HG03442 (cell line): ENCODE results near the gene TNFRSF4.

ENCODE experiments used
- ATAC-seq: cut with Tn5 transposase; IDR thresholded peaks from one replicate; pipeline ENCODE4 v1.9.1; 2021; ENCODE audit warnings: mild to moderate bottlenecking, moderate library complexity; ENCODE audit not compliant: unreplicated experiment

Gene TNFRSF4

GRCh38 chr1:1171161-1171545 is 42.8 kb downstream of the TNFRSF4 start:
- ATAC-seq = no peak

GRCh38 chr1:1170215-1171091 is 43.5 kb downstream of the TNFRSF4 start:
- ATAC-seq = no peak

GRCh38 chr1:1169429-1170214 is 44.3 kb downstream of the TNFRSF4 start:
- no peak for ATAC-seq

GRCh38 chr1:1168451-1169411 is 45.2 kb downstream of the TNFRSF4 start:
- ATAC-seq = no peak

GRCh38 chr1:1167841-1168450 is 46.0 kb downstream of the TNFRSF4 start:
- ATAC-seq = no peak

- ATAC-seq = no peak
These were observed 46.5 kb downstream of the TNFRSF4 start for GRCh38 chr1:1167398-1167821.

GRCh38 chr1:1166642-1167397 is 47.1 kb downstream of the TNFRSF4 start:
- no peak for ATAC-seq

GRCh38 chr1:1165900-1166421 is 48.0 kb downstream of the TNFRSF4 start:
- ATAC-seq = no peak

GRCh38 chr1:1165485-1165884 is 48.5 kb downstream of the TNFRSF4 start:
- ATAC-seq = no peak

- no peak for ATAC-seq
These were observed 49.1 kb downstream of the TNFRSF4 start for GRCh38 chr1:1164701-1165451.

GRCh38 chr1:1164361-1164700 is 49.6 kb downstream of the TNFRSF4 start:
- ATAC-seq = no peak

- ATAC-seq = no peak
These were observed 50.3 kb downstream of the TNFRSF4 start for GRCh38 chr1:1163538-1164070.

GRCh38 chr1:1162597-1163537 is 51.1 kb downstream of the TNFRSF4 start:
- no peak for ATAC-seq

- no peak for ATAC-seq
These were observed 52.3 kb downstream of the TNFRSF4 start for GRCh38 chr1:1161683-1162079.
